ENCODE data around the gene ADGRB3.

DNA sequence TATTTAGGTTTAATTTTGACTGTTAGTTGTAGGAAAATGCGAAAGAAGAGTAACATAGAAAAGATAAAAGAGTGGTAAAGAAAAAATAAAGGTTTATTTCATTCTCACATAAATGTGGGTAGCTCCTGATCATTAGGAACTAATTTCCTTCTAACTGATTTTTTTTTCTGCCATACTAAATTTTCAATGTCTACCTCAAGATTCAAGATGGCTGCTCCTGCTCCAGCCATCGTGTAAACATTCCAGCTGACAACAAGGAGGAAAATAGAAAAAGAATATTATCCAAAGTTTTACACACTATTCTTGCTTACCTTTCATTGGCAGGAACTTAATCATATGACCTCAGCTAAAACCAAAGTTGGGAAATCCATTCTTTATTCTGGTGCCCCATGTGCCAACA lies 673.5 kb downstream of the ADGRB3 start:
- TF ChIP-seq CREB1 (IDR thresholded peaks at IDR 0.05; ENCODE audit: low read depth) (no peak), RAD21 (IDR thresholded peaks at IDR 0.05; ENCODE audit: low read depth) (no peak)

All from Ishikawa (cell line).